GM23338 (cell line): ENCODE measurements around the gene TLE3. TPM values are rescaled to one million over a fixed set of nuclear protein-coding genes. Genes with fewer than 3 reads are reported as not detected.

Source experiments
- ATAC-seq: fragments of 200-7000 bp; cut with Tn5 transposase; 3 replicates; pipeline ENCODE4 v1.9.1; 2020
- DNase-seq: peaks from one replicate; pipeline ENCODE4 v3.0.0-alpha.2; 2015; ENCODE audit warnings: low spot score
- H2AFZ ChIP-seq: fragments of 200-600 bp; sonication (generic); 2 replicates; pipeline ENCODE4 v1.8.0; 2016; ENCODE audit warnings: antibody characterized with exemption, mild to moderate bottlenecking, moderate library complexity
- H3F3A ChIP-seq: fragments of 200-600 bp; sonication (generic); replicated peaks from 2 replicates; pipeline ENCODE4 v1.8.0; 2017; ENCODE audit warnings: antibody characterized with exemption, mixed run types, low read depth
- H3K27ac ChIP-seq: fragments of 200-600 bp; sonication (generic); 2 replicates; pipeline ENCODE4 v1.6.1; 2016; ENCODE audit warnings: low read depth
- H3K27me3 ChIP-seq: fragments of 200-600 bp; sonication (generic); 2 replicates; pipeline ENCODE4 v1.8.0; 2016; ENCODE audit warnings: mild to moderate bottlenecking, mixed run types, moderate library complexity; ENCODE audit not compliant: insufficient read depth
- H3K36me3 ChIP-seq: fragments of 200-600 bp; sonication (generic); 2 replicates; pipeline ENCODE4 v1.8.0; 2016; ENCODE audit warnings: mild to moderate bottlenecking; ENCODE audit not compliant: insufficient read depth
- H3K4me1 ChIP-seq: fragments of 200-600 bp; sonication (generic); 2 replicates; pipeline ENCODE4 v1.8.0; 2016; ENCODE audit warnings: mild to moderate bottlenecking, moderate library complexity; ENCODE audit not compliant: insufficient read depth
- H3K4me2 ChIP-seq: fragments of 200-600 bp; sonication (generic); 2 replicates; pipeline ENCODE4 v1.7.1; 2017; ENCODE audit warnings: mixed run types
- H3K4me3 ChIP-seq: fragments of 200-600 bp; sonication (generic); 2 replicates; pipeline ENCODE4 v1.6.1; 2016; ENCODE audit warnings: mixed run types
- H3K79me2 ChIP-seq: fragments of 200-600 bp; sonication (generic); replicated peaks from 2 replicates; pipeline ENCODE4 v1.8.0; 2017; ENCODE audit warnings: mild to moderate bottlenecking; ENCODE audit not compliant: insufficient read depth
- H3K9me2 ChIP-seq: fragments of 200-600 bp; sonication (generic); 2 replicates; pipeline ENCODE4 v1.8.0; 2017; ENCODE audit not compliant: insufficient read depth
- H4K20me1 ChIP-seq: fragments of 200-600 bp; sonication (generic); replicated peaks from 2 replicates; pipeline ENCODE4 v1.8.0; 2017; ENCODE audit warnings: mild to moderate bottlenecking; ENCODE audit not compliant: insufficient read depth
- H3K27ac Mint-ChIP-seq: 2 replicates; pipeline ENCODE4 v1.8.0; 2020; ENCODE audit warnings: inconsistent platforms, mild to moderate bottlenecking, moderate library complexity, mixed read lengths
- H3K27me3 Mint-ChIP-seq: 3 replicates; pipeline ENCODE4 v1.8.0; 2022; ENCODE audit warnings: low read depth, mild to moderate bottlenecking, moderate library complexity, mixed read lengths, inconsistent platforms; ENCODE audit not compliant: insufficient read depth, poor library complexity
- H3K36me3 Mint-ChIP-seq: 3 replicates; pipeline ENCODE4 v1.8.0; 2021; ENCODE audit warnings: low read depth, mild to moderate bottlenecking, inconsistent platforms, moderate library complexity, mixed read lengths
- H3K4me1 Mint-ChIP-seq: 3 replicates; pipeline ENCODE4 v1.8.0; 2020; ENCODE audit warnings: mild to moderate bottlenecking, inconsistent platforms, mixed read lengths
- H3K4me3 Mint-ChIP-seq: 3 replicates; pipeline ENCODE4 v1.8.0; 2021; ENCODE audit warnings: moderate library complexity, mild to moderate bottlenecking, inconsistent platforms, mixed read lengths
- H3K9me3 Mint-ChIP-seq: 3 replicates; pipeline ENCODE4 v1.8.0; 2020; ENCODE audit warnings: moderate library complexity, mild to moderate bottlenecking, inconsistent platforms, mixed read lengths
- CREB1 ChIP-seq: fragments of 250-450 bp; sonication (Bioruptor Pico); IDR thresholded peaks from 2 replicates; pipeline ENCODE4 v1.5.0; 2020; ENCODE audit warnings: low read depth, mild to moderate bottlenecking, moderate library complexity
- CTCF ChIP-seq, 2 experiments: fragments of 200-600 bp in 1 of 2; sonication (generic) in 1 of 2; conservative IDR thresholded peaks; 2 replicates each; pipeline versions ENCODE4 v1.5.1 to v1.6.1; 2016 to 2017; ENCODE audit warnings: antibody characterized with exemption in 2 of 2, low read depth in 2 of 2, mild to moderate bottlenecking in 2 of 2, moderate library complexity in 1 of 2
- ETS1 ChIP-seq: IDR thresholded peaks from 2 replicates; pipeline ENCODE4 v1.6.1; 2016; ENCODE audit warnings: antibody characterized with exemption
- EZH2 ChIP-seq: fragments of 200-600 bp; sonication (generic); IDR thresholded peaks from one replicate; pipeline ENCODE4 v1.8.0; 2017; ENCODE audit warnings: antibody characterized with exemption, mild to moderate bottlenecking, low read depth; ENCODE audit not compliant: unreplicated experiment
- JUNB ChIP-seq: IDR thresholded peaks from one replicate; pipeline ENCODE4 v1.6.1; 2016; ENCODE audit warnings: antibody characterized with exemption; ENCODE audit not compliant: unreplicated experiment
- NANOG ChIP-seq: IDR thresholded peaks from 2 replicates; pipeline ENCODE4 v1.6.1; 2016; ENCODE audit warnings: antibody characterized with exemption, borderline replicate concordance
- POLR2AphosphoS5 ChIP-seq: IDR thresholded peaks from 2 replicates; pipeline ENCODE4 v1.6.1; 2016; ENCODE audit warnings: antibody characterized with exemption, low read depth
- REST ChIP-seq: IDR thresholded peaks from one replicate; pipeline ENCODE4 v1.6.1; 2018; ENCODE audit warnings: antibody characterized with exemption; ENCODE audit not compliant: unreplicated experiment
- STAT1 ChIP-seq: IDR thresholded peaks from one replicate; pipeline ENCODE4 v1.6.1; 2016; ENCODE audit warnings: antibody characterized with exemption; ENCODE audit not compliant: unreplicated experiment
- ZNF114 ChIP-seq: fragments of 250-450 bp; sonication (Bioruptor Pico); IDR thresholded peaks from 2 replicates; pipeline ENCODE4 v1.5.0; 2020; ENCODE audit warnings: mild to moderate bottlenecking, moderate library complexity
- polyA plus RNA-seq: library from polyadenylated mRNA; unstranded; fragments of >200 nt; fragmentation: Nextera tagmentation; extraction: Ambion mirVana; gene quantifications from 2 replicates; pipeline ENCODE4 v1.2.1, GENCODE V29; 2016
- total RNA-seq: library from RNA; depleted of rRNA; stranded (reverse); fragments of >200 nt; shearing (Covaris generic); gene quantifications from 2 replicates; pipeline ENCODE4 v1.2.3, GENCODE V29; 2014

TLE3 gene
- total and polyA plus RNA-seq, 2 experiments from 2014 or later, result 10.4 to 79.5 TPM

- Histone ChIP-seq H3K27me3 (no peaks in the 10 kb centered on the region), H2AFZ (0 out of 2 replicates have a peak overlapping the region, but pooled peaks have one; percentile 23), H4K20me1 (no peaks in the 10 kb centered on the region), H3K4me2 (no peak overlapping the region), H3K79me2 (no peaks in the 10 kb centered on the region), H3K27ac (no peak overlapping the region), H3K36me3 (no peaks in the 10 kb centered on the region), H3K9me2 (no peaks in the 10 kb centered on the region), H3K4me1 (peaks cover 13% of the 10 kb centered on the region; the same call in 1 of the 2 replicates), H3K4me3 (no peak overlapping the region), H3F3A (no peaks in the 10 kb centered on the region)
- TF ChIP-seq EZH2 (no peak), ZNF114 (no peak), CTCF (conservative IDR thresholded peaks at IDR 0.05; ENCODE audit: low read depth in 2 of 2) (no peak), STAT1 (no peak), REST (no peak), POLR2AphosphoS5 (no peak), CREB1 (CRISPR knock-in tag) (no peak)
- Mint-ChIP-seq H3K27me3 (peaks cover 24% of the 10 kb centered on the region), H3K36me3 (no peaks in the 10 kb centered on the region), H3K4me1 (peaks cover 37% of the 10 kb centered on the region), H3K9me3 (peaks cover 6% of the 10 kb centered on the region; the same call in 1 of the 3 replicates), H3K4me3 (no peak overlapping the region), H3K27ac (no peak overlapping the region; the same call in 1 of the 2 replicates)
- ATAC-seq (no peak), DNase-seq (no peak)
Measured at GRCh38 chr15:70012895-70013294, 84.8 kb downstream of the TLE3 start.

GRCh38 chr15:70008697-70009290 lies 88.9 kb downstream of the TLE3 start:
- no peaks in the 10 kb centered on the region for H3K4me1 ChIP-seq
- no peaks in the 10 kb centered on the region for H3K27me3 ChIP-seq
- no peak overlapping the region for H3K4me2 ChIP-seq
- no peaks in the 10 kb centered on the region for H3K79me2 ChIP-seq
- H3K36me3 ChIP-seq, result no peaks in the 10 kb centered on the region
- Mint-ChIP-seq H3K27me3 (peaks cover 10% of the 10 kb centered on the region), H3K9me3 (peaks cover 2% of the 10 kb centered on the region; the same call in 2 of the 3 replicates), H3K36me3 (no peaks in the 10 kb centered on the region), H3K4me3 (no peak overlapping the region), H3K27ac (no peak overlapping the region), H3K4me1 (peaks cover 12% of the 10 kb centered on the region)
- no peaks in the 10 kb centered on the region for H3K9me2 ChIP-seq
- no peak for ATAC-seq
- H4K20me1 ChIP-seq, result no peaks in the 10 kb centered on the region
- no peaks in the 10 kb centered on the region for H3F3A ChIP-seq
- no peak overlapping the region for H3K27ac ChIP-seq
- no peak for DNase-seq
- no peak overlapping the region for H2AFZ ChIP-seq
- no peak overlapping the region for H3K4me3 ChIP-seq
- TF ChIP-seq CREB1 (CRISPR knock-in tag) (no peak), POLR2AphosphoS5 (no peak), JUNB (no peak), REST (no peak), NANOG (no peak), EZH2 (no peak), CTCF (conservative IDR thresholded peaks at IDR 0.05; ENCODE audit: low read depth in 2 of 2) (no peak), ETS1 (no peak)
